GM12874 (cell line): ENCODE measurements around the gene ACADSB.

Experiments
- TF ChIP-seq, protein P1 (sequence below): IDR thresholded peaks from 2 replicates; pipeline ENCODE4 v1.5.1; 2011; ENCODE audit warnings: low read depth, mild to moderate bottlenecking, control low read depth, low read length, moderate library complexity; ENCODE audit not compliant: insufficient read depth

Gene ACADSB

DNA sequence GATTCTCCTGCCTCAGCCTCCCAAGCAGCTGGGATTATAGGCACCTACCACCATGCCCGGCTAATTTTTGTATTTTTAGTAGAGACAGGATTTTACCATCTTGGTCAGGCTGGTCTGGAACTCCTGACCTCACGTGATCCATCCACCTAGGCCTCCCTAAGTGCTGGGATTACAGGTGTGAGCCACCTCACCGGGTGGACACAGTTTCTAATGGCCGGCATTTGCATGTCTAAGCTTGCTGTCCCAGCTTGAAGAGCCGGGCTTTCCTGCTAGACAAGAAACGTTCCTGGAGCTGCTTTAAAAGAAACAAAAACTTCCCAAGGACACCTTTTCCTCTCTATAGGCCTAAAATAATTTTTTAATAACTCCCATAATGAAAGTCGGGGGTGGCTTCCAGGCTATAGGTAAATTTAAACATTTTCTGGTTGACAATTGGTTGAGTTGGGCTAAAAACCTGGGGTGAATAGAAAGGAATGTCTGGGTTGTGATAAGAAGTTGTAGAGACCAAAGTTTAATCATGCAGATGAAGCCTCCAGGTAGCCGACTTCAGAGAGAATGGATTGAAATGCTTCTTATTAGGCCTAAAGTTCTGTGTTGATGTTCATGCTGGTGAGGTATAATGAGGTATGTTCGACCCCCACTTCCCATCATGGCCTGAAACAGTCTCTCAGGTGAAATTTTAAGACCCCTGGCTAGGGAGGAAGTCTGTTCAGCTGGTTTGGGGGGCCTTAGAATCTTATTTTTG lies 8.8 kb downstream of the ACADSB start:
- TF ChIP-seq, protein P1, sequence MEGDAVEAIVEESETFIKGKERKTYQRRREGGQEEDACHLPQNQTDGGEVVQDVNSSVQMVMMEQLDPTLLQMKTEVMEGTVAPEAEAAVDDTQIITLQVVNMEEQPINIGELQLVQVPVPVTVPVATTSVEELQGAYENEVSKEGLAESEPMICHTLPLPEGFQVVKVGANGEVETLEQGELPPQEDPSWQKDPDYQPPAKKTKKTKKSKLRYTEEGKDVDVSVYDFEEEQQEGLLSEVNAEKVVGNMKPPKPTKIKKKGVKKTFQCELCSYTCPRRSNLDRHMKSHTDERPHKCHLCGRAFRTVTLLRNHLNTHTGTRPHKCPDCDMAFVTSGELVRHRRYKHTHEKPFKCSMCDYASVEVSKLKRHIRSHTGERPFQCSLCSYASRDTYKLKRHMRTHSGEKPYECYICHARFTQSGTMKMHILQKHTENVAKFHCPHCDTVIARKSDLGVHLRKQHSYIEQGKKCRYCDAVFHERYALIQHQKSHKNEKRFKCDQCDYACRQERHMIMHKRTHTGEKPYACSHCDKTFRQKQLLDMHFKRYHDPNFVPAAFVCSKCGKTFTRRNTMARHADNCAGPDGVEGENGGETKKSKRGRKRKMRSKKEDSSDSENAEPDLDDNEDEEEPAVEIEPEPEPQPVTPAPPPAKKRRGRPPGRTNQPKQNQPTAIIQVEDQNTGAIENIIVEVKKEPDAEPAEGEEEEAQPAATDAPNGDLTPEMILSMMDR: no peak

DNA sequence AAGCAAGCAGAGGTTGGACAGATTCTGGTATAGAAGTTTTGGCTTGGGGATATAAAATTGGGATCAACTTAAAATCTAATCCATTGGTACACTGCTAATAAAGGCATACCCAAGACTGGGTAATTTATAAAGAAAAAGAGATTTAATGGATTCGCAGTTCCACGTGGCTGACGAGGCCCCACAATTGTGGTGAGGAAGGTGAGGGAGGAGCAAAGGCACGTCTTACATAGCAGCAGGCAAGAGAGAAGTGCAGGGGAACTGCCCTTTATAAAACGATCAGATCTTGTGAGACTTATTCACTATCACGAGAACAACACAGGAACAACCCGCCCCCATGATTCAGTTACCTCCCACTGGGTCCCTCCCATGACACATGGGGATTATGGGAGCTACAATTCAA lies 9.7 kb downstream of the ACADSB start:
- TF ChIP-seq, protein P1: no peak

DNA sequence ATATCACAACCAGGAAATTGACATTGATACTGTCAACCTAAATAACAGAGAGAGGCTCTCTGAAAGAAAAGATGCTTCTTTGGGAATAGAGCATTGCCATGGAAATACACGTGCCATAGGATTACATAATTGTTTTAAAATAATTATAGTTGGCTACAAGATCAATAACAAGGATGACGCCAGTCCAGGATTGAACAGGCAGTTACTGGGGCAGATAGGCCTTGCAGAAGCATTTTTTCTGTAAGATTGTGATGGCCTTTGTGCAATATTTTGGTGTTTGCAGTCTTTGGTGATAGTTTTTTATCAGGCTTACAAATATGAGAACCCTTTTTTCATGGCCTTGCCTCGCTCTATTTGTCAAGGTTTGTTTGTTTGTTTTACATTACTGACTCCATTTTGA lies 10.5 kb downstream of the ACADSB start:
- TF ChIP-seq, protein P1: no peak

DNA sequence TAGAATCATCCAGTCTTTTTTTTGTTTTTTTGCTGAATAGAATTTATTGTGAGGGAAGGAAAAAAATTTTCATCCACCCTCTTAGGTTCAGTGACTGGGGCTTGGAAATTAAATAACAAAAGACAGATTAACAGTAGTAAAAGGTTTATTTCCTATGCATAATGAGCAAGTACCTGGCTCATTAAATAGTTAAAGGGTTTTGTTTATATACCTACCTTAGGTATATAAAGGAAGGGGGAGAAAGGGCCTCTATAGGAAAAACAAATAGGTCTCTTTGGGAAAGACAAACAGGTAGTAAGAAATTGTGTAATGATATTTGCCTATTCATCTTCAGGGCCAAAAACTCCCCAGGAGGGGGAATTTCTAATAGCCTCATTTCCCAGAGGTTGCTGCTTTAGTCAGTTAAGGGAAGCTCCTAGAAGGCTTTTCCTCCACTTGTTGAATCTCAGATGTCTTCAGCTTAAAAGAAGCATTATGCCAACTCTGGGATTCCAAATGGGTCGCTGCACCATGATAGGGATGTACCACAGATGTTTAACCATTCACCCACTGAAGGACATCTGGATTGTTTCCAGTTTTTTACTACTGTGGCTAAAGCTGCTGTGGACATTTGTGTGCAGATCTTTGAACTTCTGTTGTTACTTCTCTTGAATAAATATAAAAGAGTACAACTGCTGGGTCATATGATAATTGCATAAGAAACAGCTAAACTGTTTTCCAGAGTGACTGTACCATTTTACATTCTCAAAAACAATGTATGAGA lies 11.3 kb downstream of the ACADSB start:
- TF ChIP-seq, protein P1: no peak

DNA sequence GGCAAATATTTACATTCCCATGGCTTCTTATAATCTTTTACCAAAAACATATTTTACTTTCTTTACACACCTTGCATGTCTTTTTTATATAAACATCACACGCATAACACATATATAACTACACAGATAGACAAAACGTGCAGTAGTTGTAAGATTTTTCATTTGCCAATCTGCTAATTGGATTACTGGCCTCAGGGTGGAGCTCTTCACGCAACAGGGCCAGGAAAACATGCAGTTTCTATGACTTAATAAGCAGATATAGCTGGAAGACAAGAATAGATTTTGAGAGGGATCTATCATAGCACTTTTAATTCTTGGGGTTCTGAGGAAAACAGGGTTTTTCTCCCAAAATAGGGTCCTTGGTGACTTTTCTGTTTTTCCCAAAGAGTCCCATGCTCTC lies 12.7 kb downstream of the ACADSB start:
- TF ChIP-seq, protein P1: peak; percentile 28; the same call in 1 of the 2 replicates

DNA sequence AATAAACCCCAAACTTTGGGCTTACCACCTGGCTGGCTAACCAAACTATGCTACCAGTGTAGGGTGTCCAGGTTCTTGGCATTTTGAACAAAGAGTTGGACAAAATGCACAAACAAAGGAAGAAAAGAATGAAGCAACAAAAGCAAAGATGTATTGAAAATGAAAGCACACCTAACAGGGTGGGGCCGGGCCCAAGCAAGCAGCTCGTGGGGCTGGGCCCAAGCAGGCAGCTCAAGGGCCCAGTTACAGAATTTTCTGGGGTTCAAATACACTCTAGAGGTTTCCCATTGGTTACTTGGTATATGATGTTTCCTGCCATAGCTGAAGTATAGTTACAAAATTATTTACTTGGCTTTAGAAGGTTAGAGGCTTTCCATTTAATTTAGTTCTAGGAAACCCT lies 15.7 kb downstream of the ACADSB start:
- TF ChIP-seq, protein P1: no peak

DNA sequence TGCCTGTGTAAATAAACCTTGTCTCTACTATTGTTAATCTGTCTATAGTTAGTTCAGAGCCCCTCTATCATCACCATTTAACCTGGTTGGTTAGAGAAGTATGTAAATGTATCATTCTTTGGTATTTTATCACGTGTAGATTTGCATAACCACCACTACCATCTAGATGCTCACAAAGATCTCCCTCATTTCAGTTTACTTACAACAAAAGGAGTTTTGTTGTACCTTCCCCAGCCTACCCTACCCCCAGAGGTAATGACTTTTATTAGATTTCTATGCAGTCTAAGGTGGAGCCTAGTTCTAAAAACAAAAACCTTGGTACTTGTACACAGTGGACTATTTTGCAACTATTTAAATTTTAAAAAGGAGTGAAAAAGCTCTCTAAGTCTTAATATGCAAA lies 17.5 kb downstream of the ACADSB start:
- TF ChIP-seq, protein P1: no peak
